Testis (tissue), 3 donors: ENCODE data around the gene JMJD6. TPM values are rescaled to one million over a fixed set of nuclear protein-coding genes. Genes with fewer than 3 reads are reported as not detected.

Source experiments
- DNase-seq: peaks from one replicate; pipeline ENCODE4 v3.0.0-alpha.2; 2019
- H3K27ac ChIP-seq, 2 donors: fragments of 200-600 bp; sonication (generic); one replicate each; pipeline ENCODE4 v1.5.1; 2019
- H3K27me3 ChIP-seq: fragments of 200-600 bp; sonication (generic); one replicate; pipeline ENCODE4 v1.5.1; 2019
- H3K36me3 ChIP-seq: fragments of 200-600 bp; sonication (generic); one replicate; pipeline ENCODE4 v1.5.1; 2017; ENCODE audit warnings: low read depth; ENCODE audit errors: missing control alignments
- H3K4me1 ChIP-seq: fragments of 200-600 bp; sonication (generic); one replicate; pipeline ENCODE4 v1.5.1; 2019
- H3K4me3 ChIP-seq, 2 donors: fragments of 200-600 bp; sonication (generic); one replicate each; pipeline ENCODE4 v1.5.1; 2017 to 2019
- H3K9me3 ChIP-seq: fragments of 200-600 bp; sonication (generic); one replicate; pipeline ENCODE4 v1.5.1; 2017
- CTCF ChIP-seq, 3 experiments: fragments of 450-650 bp in 2 of 3; fragments of 200-600 bp in 1 of 3; sonication (generic) in 1 of 3; IDR thresholded peaks; one replicate each; pipeline ENCODE4 v1.5.1; 2016 to 2019; ENCODE audit warnings: antibody characterized with exemption in 3 of 3, mild to moderate bottlenecking in 2 of 3, moderate library complexity in 1 of 3
- POLR2A ChIP-seq: fragments of 450-650 bp; IDR thresholded peaks from one replicate; pipeline ENCODE4 v1.6.1; 2017; ENCODE audit warnings: antibody characterized with exemption, mild to moderate bottlenecking, moderate library complexity
- WGBS, 2 donors: methylation state at CpG; one replicate each; pipeline ENCODE4 v1.1.5; 2018; 5-methylcytosine and 5-hydroxymethylcytosine counted together
- intact Hi-C: fragments of 100-400 bp; cut with DNase I; formaldehyde crosslinking; loops from one replicate; pipeline ENCODE4 v1.15.1; 2023; ENCODE audit warnings: low total_unique reads
- polyA plus RNA-seq: library from polyadenylated mRNA; stranded (reverse); fragments of 350-450 nt; fragmentation: Illumina TruSeq; extraction: RNeasy Lipid Tissue Mini Kit (QIAGEN cat#74804); gene quantifications from one replicate; pipeline ENCODE4 v1.2.3, GENCODE V29; 2014; ENCODE audit warnings: low read depth, low replicate concordance; ENCODE audit not compliant: insufficient read depth
- total RNA-seq, 2 donors: library from RNA; depleted of rRNA; stranded (reverse); fragments of >200 nt; gene quantifications; one replicate each; pipeline ENCODE4 v1.2.3, GENCODE V29; 2016

JMJD6 gene
- total and polyA plus RNA-seq, 3 donors from 2014 or later, result 31.7 to 44.6 (median 40.5) TPM

GRCh38 chr17:76690596-76691280 is 35.7 kb downstream of the JMJD6 start:
- 65 to 69% methylated on average over 13 of the region's 13 CpGs for WGBS, 2 donors
- Histone ChIP-seq H3K27me3 (no peaks in the 10 kb centered on the region), H3K4me3 (no peak overlapping the region), H3K4me1 (peaks cover 80% of the 10 kb centered on the region), H3K36me3 (no peaks in the 10 kb centered on the region), H3K27ac (peak overlapping the region; percentile 37 to 38), H3K9me3 (no peaks in the 10 kb centered on the region)
- intact Hi-C loops, result no loop called here
- no peak for DNase-seq
- no peak for TF ChIP-seq POLR2A
- TF ChIP-seq CTCF (IDR thresholded peaks at IDR 0.05), result no peak

- Histone ChIP-seq H3K27ac (peak overlapping the region; percentile 89 to 92), H3K9me3 (no peaks in the 10 kb centered on the region), H3K4me1 (peaks cover 78% of the 10 kb centered on the region), H3K36me3 (no peaks in the 10 kb centered on the region), H3K4me3 (no peak overlapping the region), H3K27me3 (no peaks in the 10 kb centered on the region)
- no peak for DNase-seq
- TF ChIP-seq POLR2A (no peak), CTCF (IDR thresholded peaks at IDR 0.05) (no peak)
- WGBS, 2 donors, result 76 to 83% methylated on average over 11 of the region's 11 CpGs
- intact Hi-C loops, result no loop called here
Measured at GRCh38 chr17:76689859-76690258, 36.5 kb downstream of the JMJD6 start.

- 46% methylated on average over 6 to 11 of the region's 11 CpGs for WGBS, 2 donors
- TF ChIP-seq CTCF (IDR thresholded peaks at IDR 0.05), result no peak
- TF ChIP-seq POLR2A, result no peak
- Histone ChIP-seq H3K9me3 (no peaks in the 10 kb centered on the region), H3K4me1 (peaks cover 69% of the 10 kb centered on the region), H3K27ac (peak overlapping the region; percentile 89 to 92), H3K36me3 (no peaks in the 10 kb centered on the region), H3K4me3 (no peak overlapping the region), H3K27me3 (no peaks in the 10 kb centered on the region)
- no peak for DNase-seq
- intact Hi-C loops, result no loop called here
Measured at GRCh38 chr17:76688165-76688622, 38.2 kb downstream of the JMJD6 start.

- Histone ChIP-seq H3K4me3 (no peak overlapping the region), H3K4me1 (peaks cover 76% of the 10 kb centered on the region), H3K27ac (peak overlapping the region; percentile 89 to 92), H3K9me3 (no peaks in the 10 kb centered on the region), H3K36me3 (no peaks in the 10 kb centered on the region), H3K27me3 (no peaks in the 10 kb centered on the region)
- WGBS, 2 donors, result 44% methylated on average over 23 to 26 of the region's 26 CpGs
- DNase-seq, result peak; percentile 91
- TF ChIP-seq POLR2A (no peak), CTCF (IDR thresholded peaks at IDR 0.05) (no peak)
- intact Hi-C loops, result no loop called here
Measured at GRCh38 chr17:76687298-76688164, 38.9 kb downstream of the JMJD6 start.
